ENCODE data around the gene LCN1. TPM values are rescaled to one million over a fixed set of nuclear protein-coding genes. Genes with fewer than 3 reads are reported as not detected.

Gene LCN1
- total and polyA plus RNA-seq, 4 donors, result not detected

- Histone ChIP-seq H3K9me3 (ENCODE audit: control insufficient read depth in 4 of 4, low read length in 3 of 4) (no peaks in the 10 kb centered on the region), H3K27ac (ENCODE audit: low read depth in 1 of 2, low read length in 2 of 2) (no peak overlapping the region), H3K4me1 (ENCODE audit: control insufficient read depth in 4 of 4, insufficient read depth in 4 of 4, low read length in 3 of 4) (no peaks in the 10 kb centered on the region), H3K36me3 (ENCODE audit: control insufficient read depth in 4 of 4, insufficient read depth in 3 of 4, low read depth in 1 of 4, low read length in 3 of 4) (no peaks in the 10 kb centered on the region), H3K9ac (ENCODE audit: low read depth in 1 of 2, low read length in 2 of 2) (no peak overlapping the region), H3K4me3 (ENCODE audit: low read depth in 1 of 3, low read length in 3 of 3) (no peak overlapping the region), H3K27me3 (ENCODE audit: control insufficient read depth in 4 of 4, insufficient read depth in 4 of 4, low read length in 3 of 4) (no peaks in the 10 kb centered on the region)
- TF ChIP-seq RAD21 (IDR thresholded peaks at IDR 0.05), result no peak
- no peak for TF ChIP-seq GABPA (IDR thresholded peaks at IDR 0.05 in 1 of 2, conservative IDR thresholded peaks at IDR 0.05 in 1 of 2)
- no peak for TF ChIP-seq SP1 (IDR thresholded peaks at IDR 0.05)
- TF ChIP-seq YY1 (IDR thresholded peaks at IDR 0.05), result no peak
- TF ChIP-seq FOXA2 (IDR thresholded peaks at IDR 0.05), result no peak
- no peak for TF ChIP-seq MAX (IDR thresholded peaks at IDR 0.05)
- no peak for TF ChIP-seq FOXA1 (IDR thresholded peaks at IDR 0.05)
- TF ChIP-seq RXRA (IDR thresholded peaks at IDR 0.05), result no peak
- no peak for TF ChIP-seq TAF1 (conservative IDR thresholded peaks at IDR 0.05)
- TF ChIP-seq NR2F2 (IDR thresholded peaks at IDR 0.05), result no peak
- TF ChIP-seq CTCF (IDR thresholded peaks at IDR 0.05; ENCODE audit: low read depth, low read length, missing input control), result no peak
- no peak for TF ChIP-seq REST (IDR thresholded peaks at IDR 0.05)
- TF ChIP-seq ZBTB33 (IDR thresholded peaks at IDR 0.05), result no peak
- TF ChIP-seq HNF4G (IDR thresholded peaks at IDR 0.05), result no peak
- no peak for TF ChIP-seq HNF4A (conservative IDR thresholded peaks at IDR 0.05)
- TF ChIP-seq JUND (IDR thresholded peaks at IDR 0.05), result no peak
- no peak for TF ChIP-seq ATF3 (IDR thresholded peaks at IDR 0.05)
- TF ChIP-seq EGR1 (IDR thresholded peaks at IDR 0.05; ENCODE audit: low read depth in 2 of 2), result no peak
- 75% methylated on average over 17 of the region's 17 CpGs for WGBS
- DNase-seq (ENCODE audit: low spot score), result no peak
Measured at GRCh38 chr9:135550344-135550918, 29.2 kb downstream of the LCN1 start.
